ENCODE measurements around the gene SMURF2. TPM values are rescaled to one million over a fixed set of nuclear protein-coding genes. Genes with fewer than 3 reads are reported as not detected.
A peak's percentile ranks its signal among the peaks of the same experiment; 100 is the strongest.
"Not testable (repeated sequence)": the region's sequence is repeated elsewhere in the genome, so short reads cannot be mapped to it uniquely, and the experiment has no call there.

Gene SMURF2
- polyA plus RNA-seq, 1 of the 3 experiments (the other 2 are of a cell fraction): 36.6 TPM

GRCh38 chr17:64604532-64604931 lies 57.6 kb downstream of the SMURF2 start:
- POLR2A ChIA-PET: interaction anchor here (0.7 kb wide), 1 partner anchor 34 kb away, joined by 3 read pairs; no protein-coding TSS in a partner anchor
- Histone ChIP-seq H3K36me3 (replicated peaks in 1 of 2; ENCODE audit: control insufficient read depth in 1 of 2, insufficient read depth in 2 of 2, low read length in 1 of 2) (peaks cover 0 to 20% of the 10 kb centered on the region in 2 experiments), H3F3A (replicated peaks; ENCODE audit: insufficient read depth) (peaks cover 66% of the 10 kb centered on the region), H4K20me1 (ENCODE audit: insufficient read depth) (peaks cover 99% of the 10 kb centered on the region), H3K4me2 (peak overlapping the region; percentile 2; the same call in 1 of the 2 replicates), H3K4me1 (ENCODE audit: control insufficient read depth in 1 of 2, insufficient read depth in 2 of 2, low read depth in 1 of 2, low read length in 1 of 2) (peaks cover 2 to 29% of the 10 kb centered on the region in 2 experiments; a peak in 3 of 4 replicates), H3K79me2 (ENCODE audit: insufficient read depth) (peaks cover 100% of the 10 kb centered on the region), H3K27ac (ENCODE audit: low read depth in 2 of 2, low read length in 1 of 2) (peak overlapping the region in 1 of 2 experiments; percentile 50; a peak in 2 of 4 replicates)
- CTCF ChIA-PET: interaction anchor here (0.8 to 1.1 kb wide), 3 partner anchors 16 to 185 kb away, joined by 3 to 4 read pairs (median 4); no protein-coding TSS in a partner anchor
- not testable (repeated sequence) for H3K27me3 ChIP-seq (ENCODE audit: insufficient read depth); DNase-seq; H3K9ac ChIP-seq; H3K9me3 ChIP-seq; H3K9me2 ChIP-seq; H3K4me3 ChIP-seq (ENCODE audit: low read depth in 2 of 2, low read length in 1 of 2); H2AFZ ChIP-seq (ENCODE audit: low read depth)
- 91% methylated on average over 12 of the region's 12 CpGs for WGBS (ENCODE audit: low lambda C conversion rate)

- CTCF ChIA-PET: interaction anchor here (0.8 to 1.1 kb wide), 2 partner anchors 16 to 184 kb away, joined by 3 to 4 read pairs; no protein-coding TSS in a partner anchor
- Histone ChIP-seq H3K4me1 (ENCODE audit: control insufficient read depth in 1 of 2, insufficient read depth in 2 of 2, low read depth in 1 of 2, low read length in 1 of 2) (peaks cover 2 to 28% of the 10 kb centered on the region in 2 experiments; a peak in 3 of 4 replicates), H4K20me1 (ENCODE audit: insufficient read depth) (peaks cover 99% of the 10 kb centered on the region), H3K9me2 (no peaks in the 10 kb centered on the region), H3K4me2 (peak overlapping the region; percentile 2; the same call in 1 of the 2 replicates), H3K9ac (no peak overlapping the region), H3K79me2 (ENCODE audit: insufficient read depth) (peaks cover 100% of the 10 kb centered on the region), H3K27ac (ENCODE audit: low read depth in 2 of 2, low read length in 1 of 2) (peak overlapping the region in 1 of 2 experiments; percentile 50; a peak in 2 of 4 replicates), H3K4me3 (ENCODE audit: low read depth in 2 of 2, low read length in 1 of 2) (no peak overlapping the region), H3K36me3 (replicated peaks in 1 of 2; ENCODE audit: control insufficient read depth in 1 of 2, insufficient read depth in 2 of 2, low read length in 1 of 2) (peaks cover 0 to 19% of the 10 kb centered on the region in 2 experiments), H2AFZ (ENCODE audit: low read depth) (no peak overlapping the region), H3F3A (replicated peaks; ENCODE audit: insufficient read depth) (peaks cover 63% of the 10 kb centered on the region), H3K27me3 (ENCODE audit: insufficient read depth) (no peaks in the 10 kb centered on the region), H3K9me3 (no peaks in the 10 kb centered on the region)
- no peak for DNase-seq
- WGBS (ENCODE audit: low lambda C conversion rate): 85% methylated on average over 1 of the region's 1 CpG
- TF ChIP-seq IRF3 (IDR thresholded peaks at IDR 0.05; ENCODE audit: low read depth, low read length): no peak
- TF ChIP-seq NRF1 (IDR thresholded peaks at IDR 0.05; ENCODE audit: low read depth, low read length): no peak
- no peak for TF ChIP-seq PBX3 (IDR thresholded peaks at IDR 0.05)
- TF ChIP-seq GABPA (IDR thresholded peaks at IDR 0.05; ENCODE audit: low read depth): no peak
- no peak for TF ChIP-seq USF1 (IDR thresholded peaks at IDR 0.05; ENCODE audit: borderline replicate concordance, low read depth)
- TF ChIP-seq SMC3 (IDR thresholded peaks at IDR 0.05; ENCODE audit: low read depth, low read length): no peak
- no peak for TF ChIP-seq TEAD4 (IDR thresholded peaks at IDR 0.05; ENCODE audit: borderline replicate concordance, insufficient read depth)
- no peak for TF ChIP-seq MEF2A (IDR thresholded peaks at IDR 0.05; ENCODE audit: borderline replicate concordance, low read depth)
- no peak for TF ChIP-seq NFIC (IDR thresholded peaks at IDR 0.05; ENCODE audit: borderline replicate concordance)
- no peak for TF ChIP-seq CHD2 (IDR thresholded peaks at IDR 0.05; ENCODE audit: low read length, partially characterized antibody)
- no peak for TF ChIP-seq FOSL2 (IDR thresholded peaks at IDR 0.05; ENCODE audit: borderline replicate concordance, low read depth)
- no peak for TF ChIP-seq GATA2 (CRISPR knock-in tag; IDR thresholded peaks at IDR 0.05)
- no peak for TF ChIP-seq ELF1 (IDR thresholded peaks at IDR 0.05)
- no peak for TF ChIP-seq FOXM1 (IDR thresholded peaks at IDR 0.05; ENCODE audit: low read depth)
- POLR2A ChIA-PET: no interaction called here
Measured at GRCh38 chr17:64603987-64604386, 58.1 kb downstream of the SMURF2 start.
